ENCODE results near the gene HMGCLL1.

- TF ChIP-seq POLR2AphosphoS5 (IDR thresholded peaks at IDR 0.05; ENCODE audit: borderline replicate concordance, low read depth, low read length) (no peak), EZH2 (IDR thresholded peaks at IDR 0.05) (no peak), FOXP2 (optimal IDR thresholded peaks at IDR 0.05; ENCODE audit: control extremely low read depth, extremely low read length, insufficient read depth) (no peak)
These were observed 190.8 kb downstream of the HMGCLL1 start for GRCh38 chr6:55388211-55388610.

Measured in SK-N-MC (cell line).